RWPE2 (cell line): ENCODE results near the gene DTNBP1.

Experiments used
- ATAC-seq: fragments of 200-7000 bp; cut with Tn5 transposase; 3 replicates; pipeline ENCODE4 v1.9.1; 2021; ENCODE audit warnings: low read depth
- DNase-seq: peaks from one replicate; pipeline ENCODE4 v3.0.0-alpha.2; 2020; ENCODE audit warnings: low spot score
- H3K27ac ChIP-seq: fragments of 450-650 bp; 2 replicates; pipeline ENCODE4 v1.5.1; 2017; ENCODE audit warnings: mild to moderate bottlenecking; ENCODE audit not compliant: poor library complexity, severe bottlenecking
- H3K27me3 ChIP-seq: fragments of 250-450 bp; sonication (Bioruptor Pico); 2 replicates; pipeline ENCODE4 v1.5.1; 2021; ENCODE audit warnings: mild to moderate bottlenecking, moderate library complexity; ENCODE audit not compliant: insufficient read depth, poor library complexity, severe bottlenecking
- H3K36me3 ChIP-seq: fragments of 250-450 bp; sonication (Bioruptor Pico); 2 replicates; pipeline ENCODE4 v1.5.1; 2020; ENCODE audit warnings: low read depth, mild to moderate bottlenecking, moderate library complexity
- H3K4me1 ChIP-seq: fragments of 250-450 bp; sonication (Bioruptor Pico); 2 replicates; pipeline ENCODE4 v1.5.1; 2021; ENCODE audit warnings: mild to moderate bottlenecking, moderate library complexity; ENCODE audit not compliant: insufficient read depth, poor library complexity, severe bottlenecking
- H3K4me3 ChIP-seq: fragments of 250-450 bp; sonication (Bioruptor Pico); 2 replicates; pipeline ENCODE4 v1.5.1; 2021; ENCODE audit warnings: mild to moderate bottlenecking, moderate library complexity; ENCODE audit not compliant: severe bottlenecking
- H3K9me3 ChIP-seq: fragments of 250-450 bp; sonication (Bioruptor Pico); 2 replicates; pipeline ENCODE4 v1.5.1; 2021; ENCODE audit warnings: mild to moderate bottlenecking, moderate library complexity; ENCODE audit not compliant: severe bottlenecking
- TF ChIP-seq, protein P1 (sequence below): fragments of 450-650 bp; IDR thresholded peaks from one replicate; pipeline ENCODE4 v1.5.1; 2017; ENCODE audit warnings: mild to moderate bottlenecking, moderate library complexity; ENCODE audit not compliant: poor library complexity, severe bottlenecking

Gene DTNBP1

GRCh38 chr6:15620611-15621010 is 42.2 kb downstream of the DTNBP1 start:
- no peak overlapping the region for H3K27ac ChIP-seq
- H3K4me3 ChIP-seq: no peak overlapping the region
- 0 out of 2 replicates have a peak, but pooled peaks cover 3% of the 10 kb centered on the region for H3K36me3 ChIP-seq
- H3K27me3 ChIP-seq: no peaks in the 10 kb centered on the region
- DNase-seq (no peak), ATAC-seq (no peak)
- peaks cover 2% of the 10 kb centered on the region for H3K9me3 ChIP-seq
- peaks cover 21% of the 10 kb centered on the region for H3K4me1 ChIP-seq
- TF ChIP-seq, protein P1, sequence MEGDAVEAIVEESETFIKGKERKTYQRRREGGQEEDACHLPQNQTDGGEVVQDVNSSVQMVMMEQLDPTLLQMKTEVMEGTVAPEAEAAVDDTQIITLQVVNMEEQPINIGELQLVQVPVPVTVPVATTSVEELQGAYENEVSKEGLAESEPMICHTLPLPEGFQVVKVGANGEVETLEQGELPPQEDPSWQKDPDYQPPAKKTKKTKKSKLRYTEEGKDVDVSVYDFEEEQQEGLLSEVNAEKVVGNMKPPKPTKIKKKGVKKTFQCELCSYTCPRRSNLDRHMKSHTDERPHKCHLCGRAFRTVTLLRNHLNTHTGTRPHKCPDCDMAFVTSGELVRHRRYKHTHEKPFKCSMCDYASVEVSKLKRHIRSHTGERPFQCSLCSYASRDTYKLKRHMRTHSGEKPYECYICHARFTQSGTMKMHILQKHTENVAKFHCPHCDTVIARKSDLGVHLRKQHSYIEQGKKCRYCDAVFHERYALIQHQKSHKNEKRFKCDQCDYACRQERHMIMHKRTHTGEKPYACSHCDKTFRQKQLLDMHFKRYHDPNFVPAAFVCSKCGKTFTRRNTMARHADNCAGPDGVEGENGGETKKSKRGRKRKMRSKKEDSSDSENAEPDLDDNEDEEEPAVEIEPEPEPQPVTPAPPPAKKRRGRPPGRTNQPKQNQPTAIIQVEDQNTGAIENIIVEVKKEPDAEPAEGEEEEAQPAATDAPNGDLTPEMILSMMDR: no peak

- Histone ChIP-seq H3K27ac (no peak overlapping the region), H3K9me3 (peaks cover 2% of the 10 kb centered on the region), H3K27me3 (no peaks in the 10 kb centered on the region), H3K4me1 (peaks cover 21% of the 10 kb centered on the region), H3K4me3 (no peak overlapping the region), H3K36me3 (0 out of 2 replicates have a peak, but pooled peaks cover 3% of the 10 kb centered on the region)
- ATAC-seq (no peak), DNase-seq (no peak)
- TF ChIP-seq, protein P1: no peak
These were observed 43.5 kb downstream of the DTNBP1 start for GRCh38 chr6:15619330-15619729.

DNA sequence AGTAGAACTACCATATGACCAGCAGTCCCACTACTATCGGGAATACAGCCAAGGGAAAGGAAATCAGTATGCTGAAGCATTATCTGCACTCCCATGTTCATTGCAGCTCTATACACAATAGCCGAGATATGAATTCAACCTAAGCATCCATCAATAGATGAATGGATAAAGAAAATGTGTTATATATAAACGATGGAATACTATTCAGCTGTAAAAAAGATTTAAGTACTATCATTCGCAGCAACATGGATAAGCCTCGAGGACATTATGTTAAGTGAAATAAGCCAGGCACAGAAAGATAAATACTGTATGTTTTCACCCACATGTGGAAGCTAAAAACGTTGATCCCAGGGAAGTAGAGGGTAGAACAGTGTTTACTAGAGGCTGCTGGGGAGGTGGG is 44.1 kb downstream of the DTNBP1 start:
- TF ChIP-seq, protein P1: no peak
- H3K27me3 ChIP-seq: no peaks in the 10 kb centered on the region
- ATAC-seq: no peak
- DNase-seq: no peak
- H3K4me1 ChIP-seq: peaks cover 21% of the 10 kb centered on the region
- H3K9me3 ChIP-seq: peaks cover 2% of the 10 kb centered on the region
- H3K36me3 ChIP-seq: 0 out of 2 replicates have a peak, but pooled peaks cover 3% of the 10 kb centered on the region
- H3K4me3 ChIP-seq: no peak overlapping the region
- no peak overlapping the region for H3K27ac ChIP-seq

- ATAC-seq (no peak), DNase-seq (no peak)
- Histone ChIP-seq H3K27me3 (no peaks in the 10 kb centered on the region), H3K36me3 (no peaks in the 10 kb centered on the region), H3K4me1 (peaks cover 3% of the 10 kb centered on the region), H3K4me3 (no peak overlapping the region), H3K9me3 (peaks cover 2% of the 10 kb centered on the region), H3K27ac (no peak overlapping the region)
- TF ChIP-seq, protein P1: no peak
These were observed 46.6 kb downstream of the DTNBP1 start for GRCh38 chr6:15616261-15616660.

GRCh38 chr6:15615802-15616201 is 47.0 kb downstream of the DTNBP1 start:
- H3K27me3 ChIP-seq: no peaks in the 10 kb centered on the region
- no peak overlapping the region for H3K27ac ChIP-seq
- TF ChIP-seq, protein P1: no peak
- no peaks in the 10 kb centered on the region for H3K4me1 ChIP-seq
- DNase-seq: no peak
- no peak overlapping the region for H3K4me3 ChIP-seq
- H3K9me3 ChIP-seq: no peaks in the 10 kb centered on the region
- H3K36me3 ChIP-seq: no peaks in the 10 kb centered on the region
- ATAC-seq: no peak
